Esophagus squamous epithelium (tissue), 4 donors: Measurements from ENCODE around the gene MIPOL1.

Experiments
- CTCF ChIP-seq, 6 experiments: fragments of 450-650 bp in 4 of 6; fragments of 200-600 bp in 2 of 6; sonication (generic) in 2 of 6; IDR thresholded peaks; one replicate each; pipeline ENCODE4 v1.5.1; 2016 to 2019; ENCODE audit warnings: antibody characterized with exemption in 6 of 6, mild to moderate bottlenecking in 4 of 6, moderate library complexity in 4 of 6
- POLR2A ChIP-seq, 4 donors: fragments of 450-650 bp; IDR thresholded peaks; one replicate each; pipeline ENCODE4 v1.6.1; 2017; ENCODE audit warnings: antibody characterized with exemption in 4 of 4, mild to moderate bottlenecking in 4 of 4, moderate library complexity in 3 of 4

DNA sequence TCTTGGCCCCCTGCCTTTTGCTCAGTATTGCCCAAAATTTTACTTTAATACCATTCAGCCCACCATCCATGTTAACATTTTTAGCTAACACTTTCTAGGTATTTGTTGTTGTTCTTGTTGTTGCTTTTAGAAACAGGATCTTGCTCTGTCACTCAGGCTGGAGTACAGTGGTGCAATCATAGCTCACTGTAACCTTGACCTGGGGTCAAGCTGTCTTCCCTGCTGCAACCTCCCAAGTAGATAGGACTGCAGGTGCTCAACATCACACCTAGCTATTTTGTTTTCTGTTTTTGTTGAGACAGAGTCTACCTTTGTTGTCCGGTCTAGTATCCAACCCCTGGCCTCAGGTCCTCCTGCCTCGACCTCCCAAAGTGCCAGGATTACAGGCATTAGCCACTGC lies 4.0 kb downstream of the MIPOL1 start:
- TF ChIP-seq POLR2A (IDR thresholded peaks at IDR 0.05) (no peak), CTCF (IDR thresholded peaks at IDR 0.05) (no peak)
